K562 (cell line): ENCODE measurements around the gene TMPO. TPM values are rescaled to one million over a fixed set of nuclear protein-coding genes. Genes with fewer than 3 reads are reported as not detected.

Experiments
- ARID2 ChIP-seq: fragments of 450-650 bp; IDR thresholded peaks from 2 replicates; pipeline ENCODE4 v1.6.1; 2017; ENCODE audit warnings: antibody characterized with exemption, mild to moderate bottlenecking
- ARID3A ChIP-seq: IDR thresholded peaks from 2 replicates; pipeline ENCODE4 v1.6.1; 2012; ENCODE audit warnings: low read depth, low read length, improper control_type of control experiment, borderline replicate concordance
- ATF2 ChIP-seq: sonication (generic); formaldehyde crosslinking; IDR thresholded peaks from 2 replicates; pipeline ENCODE4 v1.8.1; 2022; ENCODE audit warnings: missing genetic modification reagents
- BCL6 ChIP-seq: fragments of 250-450 bp; sonication (Bioruptor Pico); IDR thresholded peaks from 2 replicates; pipeline ENCODE4 v1.4.0; 2020
- BHLHE40 ChIP-seq: IDR thresholded peaks from 2 replicates; pipeline ENCODE4 v1.6.1; 2011; ENCODE audit warnings: low read length, improper control_type of control experiment
- E2F6 ChIP-seq, 2 experiments: IDR thresholded peaks; 2 replicates each; pipeline ENCODE4 v1.6.1; 2011; ENCODE audit warnings: borderline replicate concordance in 1 of 2, control low read depth in 1 of 2, low read depth in 1 of 2, low read length in 1 of 2, mild to moderate bottlenecking in 1 of 2, mixed read lengths in 1 of 2, moderate library complexity in 1 of 2; ENCODE audit not compliant: insufficient read depth in 1 of 2, insufficient read length in 1 of 2, poor library complexity in 1 of 2, severe bottlenecking in 1 of 2; ENCODE audit errors: extremely low read depth in 1 of 2
- ELF1 ChIP-seq: fragments of 200-800 bp; sonication (Bioruptor generic); IDR thresholded peaks from 2 replicates; pipeline ENCODE4 v1.6.1; 2016; ENCODE audit warnings: missing genetic modification characterization, missing compliant biosample characterization
- FOXK1 ChIP-seq: sonication (generic); formaldehyde crosslinking; IDR thresholded peaks from 2 replicates; pipeline ENCODE4 v1.8.0; 2022; ENCODE audit warnings: missing genetic modification reagents, mild to moderate bottlenecking, borderline replicate concordance
- GATAD2A ChIP-seq: fragments of 450-650 bp; IDR thresholded peaks from 2 replicates; pipeline ENCODE4 v1.6.1; 2017
- GTF2E2 ChIP-seq: fragments of 200-800 bp; sonication (Bioruptor generic); IDR thresholded peaks from 2 replicates; pipeline ENCODE4 v1.6.1; 2016; ENCODE audit warnings: missing genetic modification characterization, missing compliant biosample characterization
- KLF16 ChIP-seq: IDR thresholded peaks from 2 replicates; pipeline ENCODE4 v1.6.1; 2016; ENCODE audit warnings: antibody characterized with exemption
- NCOA6 ChIP-seq: fragments of 450-650 bp; IDR thresholded peaks from 2 replicates; pipeline ENCODE4 v1.6.1; 2017; ENCODE audit warnings: mild to moderate bottlenecking
- NELFE ChIP-seq: IDR thresholded peaks from 2 replicates; pipeline ENCODE4 v1.6.1; 2011; ENCODE audit warnings: mild to moderate bottlenecking; ENCODE audit not compliant: insufficient read depth, insufficient read length
- NEUROD1 ChIP-seq: fragments of 150-350 bp; IDR thresholded peaks from 2 replicates; pipeline ENCODE4 v1.6.1; 2014; ENCODE audit warnings: borderline replicate concordance, low read length, low read depth; ENCODE audit not compliant: partially characterized antibody
- NFIX ChIP-seq: fragments of 250-450 bp; sonication (Bioruptor Pico); IDR thresholded peaks from 2 replicates; pipeline ENCODE4 v1.4.0; 2020; ENCODE audit warnings: low read depth, mild to moderate bottlenecking, moderate library complexity
- NFRKB ChIP-seq: fragments of 450-650 bp; IDR thresholded peaks from 2 replicates; pipeline ENCODE4 v1.6.1; 2016; ENCODE audit warnings: low read depth
- SMAD4 ChIP-seq: fragments of 250-450 bp; sonication (Bioruptor Pico); conservative IDR thresholded peaks from 2 replicates; pipeline ENCODE4 v1.8.0; 2021; ENCODE audit warnings: inconsistent platforms, mild to moderate bottlenecking, moderate library complexity
- SP2 ChIP-seq: IDR thresholded peaks from 2 replicates; pipeline ENCODE4 v1.6.1; 2011; ENCODE audit warnings: mild to moderate bottlenecking, low read depth, low read length, moderate library complexity; ENCODE audit not compliant: poor library complexity, severe bottlenecking; ENCODE audit errors: extremely low read depth
- TCF7 ChIP-seq: sonication (generic); IDR thresholded peaks from 2 replicates; pipeline ENCODE4 v1.6.1; 2016; ENCODE audit warnings: antibody characterized with exemption, borderline replicate concordance
- ZBTB8A ChIP-seq: fragments of 450-650 bp; IDR thresholded peaks from 2 replicates; pipeline ENCODE4 v1.6.1; 2018; ENCODE audit warnings: mild to moderate bottlenecking, moderate library complexity; ENCODE audit not compliant: partially characterized antibody
- ZFP36 ChIP-seq: fragments of 150-350 bp; IDR thresholded peaks from 2 replicates; pipeline ENCODE4 v1.6.1; 2018; ENCODE audit warnings: low read length, low read depth; ENCODE audit not compliant: partially characterized antibody
- ZNF586 ChIP-seq: fragments of 450-650 bp; formaldehyde crosslinking; conservative IDR thresholded peaks from 2 replicates; pipeline ENCODE4 v1.4.0; 2020; ENCODE audit warnings: mild to moderate bottlenecking, moderate library complexity
- polyA plus RNA-seq, 8 experiments: library from polyadenylated mRNA; depleted of rRNA in 4 of 8; stranded (reverse) in 5 of 8; unstranded in 3 of 8; fragments of >200 nt; fragmentation: Nextera tagmentation in 2 of 8; fragmentation: Illumina TruSeq in 1 of 8; extraction: Ambion mirVana in 2 of 8; extraction: Trizol in 1 of 8; gene quantifications; 2 replicates each; pipeline versions ENCODE4 v1.2.1 to v1.2.3, GENCODE V29; 2011 to 2014; ENCODE audit warnings: inconsistent platforms in 1 of 8, missing spikeins in 1 of 8
- total RNA-seq, 7 experiments: library from RNA; depleted of rRNA in 6 of 7; stranded (reverse); fragments of >200 nt in 6 of 7; fragmentation: Illumina TruSeq in 2 of 7; extraction: Trizol in 2 of 7; gene quantifications; 2 replicates each; pipeline versions ENCODE4 v1.2.1 to v1.2.3, GENCODE V29; 2011 to 2021; ENCODE audit warnings: low replicate concordance in 1 of 7
- TF ChIP-seq, protein P1 (sequence below), 3 experiments: IDR thresholded peaks in 2 of 3; conservative IDR thresholded peaks in 1 of 3; 2 replicates each; pipeline ENCODE4 v1.5.1; 2011 to 2012; ENCODE audit warnings: low read length in 3 of 3, mild to moderate bottlenecking in 3 of 3, control low read depth in 2 of 3, improper control_type of control experiment in 1 of 3, inconsistent platforms in 1 of 3, low read depth in 1 of 3, mixed read lengths in 1 of 3, moderate library complexity in 1 of 3; ENCODE audit not compliant: insufficient read depth in 2 of 3

Gene TMPO
- total and polyA plus RNA-seq, 9 of the 15 experiments (the other 6 are each of a cell fraction or from before 2014, with no cell fraction given): 62.1 to 263 (median 182) TPM

DNA sequence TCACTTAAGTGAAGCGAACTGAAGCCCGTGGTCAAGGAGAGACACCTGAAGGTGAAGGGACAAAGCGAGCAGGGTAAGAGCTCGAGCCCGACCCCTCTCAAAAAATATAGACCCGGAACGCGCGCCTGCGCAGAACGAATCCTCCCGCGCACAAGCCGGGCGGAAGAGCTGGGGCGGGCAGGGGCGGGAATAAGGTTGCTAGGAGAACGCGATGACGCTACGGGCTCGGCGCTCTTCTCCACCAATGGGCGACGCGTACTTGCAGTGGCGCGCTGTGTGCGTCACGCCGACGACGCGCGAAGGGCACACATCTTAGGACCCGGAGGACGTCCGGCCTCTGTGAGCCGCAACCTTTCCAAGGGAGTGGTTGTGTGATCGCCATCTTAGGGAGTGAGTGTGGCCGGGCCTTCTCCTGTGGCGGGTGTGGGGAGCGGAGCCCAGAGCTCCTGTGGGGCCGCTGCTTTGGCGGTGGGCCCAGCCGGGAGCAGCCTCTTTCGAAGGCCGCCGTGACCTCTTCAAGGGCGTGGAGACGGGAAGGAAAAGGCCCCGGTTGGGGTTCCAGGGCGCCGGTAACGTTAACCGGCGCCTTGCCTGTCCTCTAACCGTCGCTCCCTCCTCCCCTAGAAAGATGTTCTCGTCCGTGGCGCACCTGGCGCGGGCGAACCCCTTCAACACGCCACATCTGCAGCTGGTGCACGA, 78.1 kb downstream of the TMPO start, which contains the start of gene SLC25A3 (continued):
- TF ChIP-seq ELF1: peak; percentile 81
- peak; percentile 59 for TF ChIP-seq BHLHE40
- TF ChIP-seq SMAD4 (CRISPR knock-in tag): 0 out of 2 replicates have a peak, but pooled peaks have one; percentile 18
- TF ChIP-seq E2F6 (IDR thresholded peaks at IDR 0.05; ENCODE audit: borderline replicate concordance in 1 of 2, extremely low read depth in 1 of 2, insufficient read depth in 1 of 2, insufficient read length in 1 of 2, low read depth in 1 of 2, low read length in 1 of 2, poor library complexity in 1 of 2, severe bottlenecking in 1 of 2): peak in 1 of 2 experiments; percentile 38
- TF ChIP-seq ZFP36: no peak
- TF ChIP-seq NCOA6: no peak
- no peak for TF ChIP-seq ARID2
- no peak for TF ChIP-seq BCL6 (CRISPR knock-in tag)
- TF ChIP-seq KLF16: no peak
- peak; percentile 61 for TF ChIP-seq NELFE
- TF ChIP-seq ATF2 (CRISPR knock-in tag): no peak
- peak; percentile 88 for TF ChIP-seq NEUROD1
- no peak for TF ChIP-seq FOXK1
- no peak for TF ChIP-seq ARID3A
- peak; percentile 89 for TF ChIP-seq NFRKB
- TF ChIP-seq GATAD2A: no peak
- TF ChIP-seq ZNF586 (CRISPR knock-in tag): no peak
- TF ChIP-seq, protein P1, sequence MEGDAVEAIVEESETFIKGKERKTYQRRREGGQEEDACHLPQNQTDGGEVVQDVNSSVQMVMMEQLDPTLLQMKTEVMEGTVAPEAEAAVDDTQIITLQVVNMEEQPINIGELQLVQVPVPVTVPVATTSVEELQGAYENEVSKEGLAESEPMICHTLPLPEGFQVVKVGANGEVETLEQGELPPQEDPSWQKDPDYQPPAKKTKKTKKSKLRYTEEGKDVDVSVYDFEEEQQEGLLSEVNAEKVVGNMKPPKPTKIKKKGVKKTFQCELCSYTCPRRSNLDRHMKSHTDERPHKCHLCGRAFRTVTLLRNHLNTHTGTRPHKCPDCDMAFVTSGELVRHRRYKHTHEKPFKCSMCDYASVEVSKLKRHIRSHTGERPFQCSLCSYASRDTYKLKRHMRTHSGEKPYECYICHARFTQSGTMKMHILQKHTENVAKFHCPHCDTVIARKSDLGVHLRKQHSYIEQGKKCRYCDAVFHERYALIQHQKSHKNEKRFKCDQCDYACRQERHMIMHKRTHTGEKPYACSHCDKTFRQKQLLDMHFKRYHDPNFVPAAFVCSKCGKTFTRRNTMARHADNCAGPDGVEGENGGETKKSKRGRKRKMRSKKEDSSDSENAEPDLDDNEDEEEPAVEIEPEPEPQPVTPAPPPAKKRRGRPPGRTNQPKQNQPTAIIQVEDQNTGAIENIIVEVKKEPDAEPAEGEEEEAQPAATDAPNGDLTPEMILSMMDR (IDR thresholded peaks at IDR 0.05 in 2 of 3, conservative IDR thresholded peaks at IDR 0.05 in 1 of 3; ENCODE audit: insufficient read depth in 2 of 3, low read depth in 1 of 3, low read length in 3 of 3): 0 out of 6 replicates have a peak, but pooled peaks of 2 of the 3 experiments have one; percentile 9 to 19
- no peak for TF ChIP-seq ZBTB8A
- TF ChIP-seq GTF2E2 (tag): peak; percentile 84
- TF ChIP-seq NFIX: no peak
- no peak for TF ChIP-seq TCF7
- TF ChIP-seq SP2: peak; percentile 74
